HG02840 (cell line): Measurements from ENCODE around the gene SOWAHC.
"Not testable (repeated sequence)": the region's sequence is repeated elsewhere in the genome, so short reads cannot be mapped to it uniquely, and the experiment has no call there.

Experiments
- ATAC-seq: cut with Tn5 transposase; IDR thresholded peaks from one replicate; pipeline ENCODE4 v1.9.1; 2021; ENCODE audit warnings: mild to moderate bottlenecking, moderate library complexity, moderate number of reproducible peaks; ENCODE audit not compliant: unreplicated experiment, low FRiP score

Gene SOWAHC

GRCh38 chr2:109614715-109615636, 812 bp downstream of the SOWAHC start:
- ATAC-seq, result no peak

- ATAC-seq, result no peak
These were observed 1.5 kb downstream of the SOWAHC start for GRCh38 chr2:109615637-109616144.

DNA sequence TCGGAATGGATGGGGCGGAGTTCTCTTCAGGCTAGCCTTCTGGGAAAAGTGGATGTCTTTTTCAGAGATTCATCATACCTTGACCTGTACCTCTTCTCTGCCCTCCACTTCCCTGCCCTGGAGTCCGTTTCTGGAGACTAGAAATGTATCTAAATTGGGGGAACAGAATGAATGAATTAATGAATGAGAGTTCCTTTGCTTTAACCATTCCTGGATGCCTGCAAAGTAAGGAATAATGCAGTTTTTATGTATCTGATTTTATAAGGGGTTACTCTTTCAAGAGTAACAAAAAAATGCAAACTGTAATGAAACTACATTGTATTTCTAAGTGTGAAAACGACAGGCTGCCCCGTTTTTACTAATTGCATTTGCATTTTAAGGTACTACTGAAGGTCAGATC, 2.0 kb downstream of the SOWAHC start:
- no peak for ATAC-seq

DNA sequence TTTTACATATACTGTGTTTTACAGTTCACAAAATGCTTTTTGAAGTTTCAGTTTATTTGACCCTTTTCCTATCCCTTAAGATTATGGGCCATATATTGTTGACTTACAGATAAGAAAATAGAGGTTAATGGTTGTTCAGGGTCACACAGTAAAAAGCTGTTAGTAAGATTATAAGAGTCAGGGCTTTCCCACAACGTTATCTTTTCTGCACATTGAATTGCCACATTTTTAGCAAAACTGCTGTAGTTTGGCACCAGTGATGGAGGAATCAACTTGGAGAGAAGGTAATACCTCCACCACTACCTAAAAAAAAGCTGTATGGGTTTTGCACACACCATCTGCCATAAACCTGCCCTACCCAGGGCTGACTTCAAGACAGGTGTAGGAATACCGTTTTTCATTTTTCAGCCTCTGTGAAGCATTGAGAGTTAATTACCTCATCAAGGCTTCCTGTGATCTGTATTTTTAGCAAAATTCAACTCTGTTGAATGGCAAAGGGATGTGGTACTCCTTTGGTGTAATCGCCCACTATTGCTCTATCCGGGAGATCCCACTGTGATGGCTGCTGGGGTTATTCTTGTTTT, 5.0 kb downstream of the SOWAHC start:
- ATAC-seq, result no peak

GRCh38 chr2:109623297-109623696, 9.1 kb downstream of the SOWAHC start:
- ATAC-seq, result no peak

DNA sequence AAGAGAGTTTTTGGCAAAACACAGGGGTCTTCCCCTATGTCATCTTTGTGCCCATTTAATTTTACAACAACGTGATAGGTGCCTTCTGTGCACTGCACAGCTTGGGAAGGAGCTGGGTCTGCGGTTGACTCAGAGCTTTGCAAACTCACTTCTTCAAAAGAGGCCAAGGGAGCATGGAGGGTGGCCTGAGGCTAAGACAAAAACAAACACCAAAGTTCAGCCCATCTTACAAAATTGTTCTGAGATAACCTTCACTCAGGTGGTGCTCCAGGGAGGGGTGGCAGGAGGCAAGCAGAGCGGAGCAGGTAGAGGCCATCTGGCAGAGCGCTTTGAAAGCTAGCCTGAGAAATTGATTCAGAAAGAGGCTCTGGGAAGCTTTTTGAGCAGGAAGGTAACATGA, 9.8 kb downstream of the SOWAHC start:
- no peak for ATAC-seq

GRCh38 chr2:109624339-109624738, 10.2 kb downstream of the SOWAHC start:
- no peak for ATAC-seq

- ATAC-seq, result not testable (repeated sequence)
These were observed 14.2 kb downstream of the SOWAHC start for GRCh38 chr2:109628321-109628720.

GRCh38 chr2:109629867-109630266, 15.7 kb downstream of the SOWAHC start:
- ATAC-seq, result no peak

GRCh38 chr2:109630441-109631430, 16.6 kb downstream of the SOWAHC start:
- no peak for ATAC-seq

- no peak for ATAC-seq
These were observed 17.6 kb downstream of the SOWAHC start for GRCh38 chr2:109631741-109632140.

DNA sequence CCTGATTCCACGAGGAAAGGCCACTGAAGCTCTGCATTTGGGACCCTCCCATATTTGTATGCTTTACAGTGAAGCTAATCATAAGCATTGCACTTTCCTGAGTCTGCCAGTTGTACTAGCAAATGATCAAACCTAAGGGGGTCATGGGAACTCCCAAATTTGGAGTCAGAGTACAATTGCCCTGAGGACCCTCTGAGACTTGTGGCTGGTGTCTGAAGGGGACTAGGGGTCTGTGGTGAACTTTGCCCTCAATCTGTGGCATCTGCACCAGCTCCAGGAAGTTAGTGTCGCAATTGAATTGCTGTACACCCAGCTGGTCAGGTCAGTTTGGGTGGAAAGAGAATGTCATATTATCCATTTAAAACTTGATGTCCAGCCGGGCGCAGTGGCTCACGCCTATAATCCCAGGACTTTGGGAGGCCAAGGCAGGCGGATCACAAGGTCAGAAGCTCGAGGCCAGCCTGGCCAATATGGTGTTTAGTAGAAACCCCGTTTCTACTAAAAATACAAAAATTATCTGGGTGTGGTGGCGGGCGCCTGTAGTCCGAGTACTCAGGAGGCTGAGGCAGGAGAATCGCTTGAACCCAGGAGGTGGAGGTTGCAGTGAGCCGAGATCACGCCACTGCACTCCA, 18.1 kb downstream of the SOWAHC start:
- no peak for ATAC-seq

- ATAC-seq, result no peak
These were observed 19.3 kb downstream of the SOWAHC start for GRCh38 chr2:109633284-109633961.

GRCh38 chr2:109635426-109636304, 21.5 kb downstream of the SOWAHC start:
- no peak for ATAC-seq

DNA sequence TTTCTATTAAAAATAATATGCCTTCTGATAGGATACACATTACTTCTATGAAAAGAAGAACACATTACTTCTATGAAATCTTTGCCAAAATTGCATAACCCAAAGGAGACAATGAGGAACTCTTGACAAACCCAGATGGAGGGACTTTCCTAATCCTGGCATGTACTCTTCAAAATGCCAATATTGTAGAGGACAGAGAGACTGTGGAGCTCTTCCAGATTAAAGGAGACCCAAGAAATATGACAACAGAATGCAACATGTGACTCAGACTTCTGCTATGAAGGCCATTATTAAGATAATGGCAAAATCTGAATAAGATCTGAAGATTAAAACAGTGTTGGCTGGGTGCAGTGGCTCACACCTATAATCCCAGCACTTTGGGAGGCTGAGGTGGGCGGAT, 22.2 kb downstream of the SOWAHC start:
- ATAC-seq, result no peak

DNA sequence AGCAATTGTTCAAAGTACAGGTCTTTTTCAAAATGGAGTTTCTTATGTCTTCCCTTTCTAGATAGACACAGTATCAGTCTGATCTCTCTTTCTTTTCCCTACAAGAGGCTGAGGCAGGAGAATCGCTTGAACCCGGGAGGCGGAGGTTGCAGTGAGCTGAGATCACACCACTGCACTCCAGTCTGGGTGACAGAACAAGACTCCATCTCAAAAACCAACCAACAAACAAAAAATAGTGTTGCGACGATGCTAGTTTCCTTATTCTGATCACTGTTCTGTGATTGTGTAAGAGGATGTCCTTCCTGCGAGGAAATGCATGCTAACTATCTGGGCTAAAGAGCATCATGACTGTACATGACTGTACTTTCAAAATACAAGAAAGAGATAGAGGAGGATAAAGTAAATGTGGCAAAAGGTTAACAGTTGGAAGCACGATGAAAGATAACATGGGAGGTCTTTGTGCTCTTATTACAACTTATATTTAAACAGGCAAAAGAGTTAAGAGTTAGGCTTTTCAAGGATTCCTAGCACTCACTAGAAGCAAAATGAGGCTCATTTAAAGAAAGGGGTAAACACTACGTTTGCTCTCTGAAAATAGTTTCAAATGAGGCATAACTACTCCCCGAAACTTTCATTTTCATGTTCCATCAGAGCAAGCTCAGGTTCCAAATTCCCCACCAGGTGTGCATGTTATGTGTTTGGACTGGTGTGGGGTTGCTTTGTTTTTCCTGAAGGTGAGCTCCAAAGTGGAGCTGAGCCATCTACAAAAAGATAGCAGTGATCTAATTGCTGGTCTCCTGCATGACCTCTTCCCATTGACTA, 23.8 kb downstream of the SOWAHC start:
- ATAC-seq, result peak; percentile 73

DNA sequence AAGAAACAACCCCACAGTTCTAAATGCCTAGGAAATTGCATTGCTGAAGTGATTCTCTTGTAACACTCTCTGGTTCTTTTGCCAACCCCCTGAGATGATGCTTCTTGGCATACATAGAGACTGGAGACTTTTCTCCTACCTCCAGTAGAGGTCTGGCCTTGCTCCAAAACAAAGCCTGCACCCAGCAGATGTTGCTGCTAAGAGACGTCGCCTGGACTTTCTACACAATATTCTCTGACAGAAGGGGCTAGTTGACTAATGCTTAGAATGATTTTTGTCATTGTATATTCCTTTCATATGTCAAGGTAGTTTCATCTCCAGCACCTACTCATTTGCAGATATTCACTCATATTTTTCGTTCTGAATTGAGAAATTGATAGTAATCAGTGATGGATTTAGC, 24.6 kb downstream of the SOWAHC start:
- no peak for ATAC-seq

DNA sequence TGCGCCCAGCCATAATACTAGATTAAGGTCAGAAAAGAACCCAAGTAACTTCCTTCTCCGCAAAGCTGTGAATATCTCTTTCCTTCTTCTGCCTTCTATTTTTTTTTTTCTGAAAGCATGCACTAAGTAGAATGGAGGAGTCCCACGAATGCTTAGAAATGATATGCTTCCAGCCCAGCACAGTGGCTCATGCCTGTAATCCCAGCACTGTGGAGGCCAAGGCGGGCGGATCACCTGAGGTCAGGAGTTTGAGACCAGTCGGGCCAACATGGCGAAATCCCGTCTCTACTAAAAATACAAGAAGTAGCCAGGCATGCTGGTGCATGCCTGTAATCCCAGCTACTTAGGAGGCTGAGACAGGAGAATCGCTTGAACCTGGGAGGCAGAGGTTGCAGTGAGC, 25.8 kb downstream of the SOWAHC start:
- ATAC-seq, result not testable (repeated sequence)
